ENCODE measurements around the gene MYH16.
"Not testable (repeated sequence)": the region's sequence is repeated elsewhere in the genome, so short reads cannot be mapped to it uniquely, and the experiment has no call there.

- not testable (repeated sequence) for TF ChIP-seq POLR2A, CTCF (IDR thresholded peaks at IDR 0.05)
Observed at GRCh38 chr7:99290148-99290547, 17.5 kb downstream of the MYH16 start.

All from body of pancreas (tissue), 4 donors.